RWPE1 (cell line): ENCODE data around the gene EIF4A3.

Experiments
- CTCF ChIA-PET: fragments of 350-600 bp; sonication (Branson Sonifier 250); formaldehyde crosslinking; extraction: SDS; loops from one replicate; lab custom pipeline; 2021; lab: Yijun Ruan, JAX
- POLR2A ChIA-PET: fragments of 400-600 bp; formaldehyde crosslinking; extraction: SDS; loops from one replicate; lab custom pipeline; 2020; ENCODE audit warnings: antibody characterized with exemption; ENCODE audit not compliant: low non-redundant PET; lab: Yijun Ruan, JAX
- DNase-seq: peaks from one replicate; pipeline ENCODE4 v3.0.0; 2012; ENCODE audit warnings: low spot score
- H3K27ac ChIP-seq: fragments of 450-650 bp; 2 replicates; pipeline ENCODE4 v1.5.1; 2017
- TF ChIP-seq, protein P1 (sequence below): fragments of 450-650 bp; conservative IDR thresholded peaks from 2 replicates; pipeline ENCODE4 v1.5.1; 2017; ENCODE audit warnings: low read depth, mild to moderate bottlenecking

The EIF4A3 gene

DNA sequence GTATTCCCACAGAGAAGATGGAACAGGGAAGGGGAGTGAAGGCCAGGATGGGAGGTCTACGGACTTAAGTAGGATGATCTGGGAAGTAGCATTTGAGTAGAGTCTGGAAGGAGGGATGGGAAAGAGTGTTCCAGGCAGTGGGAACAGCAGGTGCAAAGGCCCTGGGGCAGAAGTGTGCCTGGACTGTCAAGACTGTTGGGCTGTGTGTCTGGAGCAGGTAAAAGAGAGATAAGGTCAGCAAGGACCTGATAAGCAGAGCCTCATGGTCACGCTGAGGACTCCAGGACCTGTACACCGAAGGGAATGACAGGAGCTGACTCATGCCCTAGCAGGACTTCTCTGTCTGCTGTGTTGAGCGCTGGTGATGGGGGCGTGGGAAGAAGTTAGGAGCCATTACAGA, 22.2 kb upstream of the EIF4A3 start:
- POLR2A ChIA-PET, result interaction anchor here (0.6 kb wide), 2 partner anchors 21 to 110 kb away, joined by 9 to 15 read pairs; no protein-coding TSS in a partner anchor
- no peak overlapping the region for H3K27ac ChIP-seq
- CTCF ChIA-PET, result interaction anchor here (0.7 kb wide), 1 partner anchor 1782 kb away, joined by 4 read pairs; no protein-coding TSS in a partner anchor
- TF ChIP-seq, protein P1, sequence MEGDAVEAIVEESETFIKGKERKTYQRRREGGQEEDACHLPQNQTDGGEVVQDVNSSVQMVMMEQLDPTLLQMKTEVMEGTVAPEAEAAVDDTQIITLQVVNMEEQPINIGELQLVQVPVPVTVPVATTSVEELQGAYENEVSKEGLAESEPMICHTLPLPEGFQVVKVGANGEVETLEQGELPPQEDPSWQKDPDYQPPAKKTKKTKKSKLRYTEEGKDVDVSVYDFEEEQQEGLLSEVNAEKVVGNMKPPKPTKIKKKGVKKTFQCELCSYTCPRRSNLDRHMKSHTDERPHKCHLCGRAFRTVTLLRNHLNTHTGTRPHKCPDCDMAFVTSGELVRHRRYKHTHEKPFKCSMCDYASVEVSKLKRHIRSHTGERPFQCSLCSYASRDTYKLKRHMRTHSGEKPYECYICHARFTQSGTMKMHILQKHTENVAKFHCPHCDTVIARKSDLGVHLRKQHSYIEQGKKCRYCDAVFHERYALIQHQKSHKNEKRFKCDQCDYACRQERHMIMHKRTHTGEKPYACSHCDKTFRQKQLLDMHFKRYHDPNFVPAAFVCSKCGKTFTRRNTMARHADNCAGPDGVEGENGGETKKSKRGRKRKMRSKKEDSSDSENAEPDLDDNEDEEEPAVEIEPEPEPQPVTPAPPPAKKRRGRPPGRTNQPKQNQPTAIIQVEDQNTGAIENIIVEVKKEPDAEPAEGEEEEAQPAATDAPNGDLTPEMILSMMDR, result no peak
- DNase-seq, result no peak

DNA sequence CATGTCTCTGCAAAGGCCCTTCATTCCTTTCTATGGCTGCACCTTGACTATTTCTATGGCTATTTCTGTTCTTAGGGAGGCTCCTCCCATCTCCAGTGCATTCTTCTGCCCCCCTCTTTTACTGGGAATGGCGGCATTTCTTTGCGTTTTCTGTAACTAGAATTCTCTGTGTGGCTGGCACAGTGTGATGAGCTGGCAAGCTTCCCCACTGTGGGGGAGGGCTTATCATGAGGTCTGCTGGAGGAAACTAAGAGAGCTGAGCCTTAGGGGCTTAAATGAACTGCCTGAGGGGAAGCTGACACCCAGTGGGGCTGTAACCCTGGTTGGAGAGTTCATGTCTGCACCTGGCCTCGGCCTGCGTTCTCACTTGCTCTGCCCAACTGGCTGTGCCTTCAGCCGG, 21.4 kb upstream of the EIF4A3 start:
- DNase-seq, result no peak
- POLR2A ChIA-PET, result interaction anchor here (0.6 kb wide), 1 partner anchor 20 kb away, joined by 9 read pairs; no protein-coding TSS in a partner anchor

DNA sequence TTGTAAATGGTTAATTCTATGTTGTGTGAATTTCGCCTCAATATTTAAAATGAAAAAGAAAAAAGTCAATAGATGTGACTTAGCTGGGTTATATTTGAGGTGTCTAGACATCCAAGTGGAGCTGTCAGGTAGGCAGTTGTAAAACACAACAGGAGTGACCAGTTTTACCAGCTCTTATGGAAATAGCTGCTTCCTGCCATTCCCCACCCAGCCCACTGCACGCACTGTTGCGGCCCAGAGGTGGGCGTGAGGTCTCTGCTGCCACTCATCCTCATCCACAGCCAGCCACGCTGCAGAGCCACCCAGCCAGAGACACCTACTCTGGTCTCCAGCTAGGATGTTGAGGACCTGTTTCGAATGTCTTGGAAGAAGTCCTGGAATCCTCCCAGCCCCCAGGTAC, 19.5 kb upstream of the EIF4A3 start:
- H3K27ac ChIP-seq, result no peak overlapping the region
- CTCF ChIA-PET, result interaction anchor here (0.6 to 1.1 kb wide), 2 partner anchors 9 to 1697 kb away, joined by 3 read pairs; no protein-coding TSS in a partner anchor

More for the DNA sequence above, 21.4 kb upstream of the EIF4A3 start:
- CTCF ChIA-PET, result interaction anchor here (0.6 kb wide), 1 partner anchor 54 kb away, joined by 3 read pairs; no protein-coding TSS in a partner anchor
- H3K27ac ChIP-seq, result no peak overlapping the region
- TF ChIP-seq, protein P1, result no peak

DNA sequence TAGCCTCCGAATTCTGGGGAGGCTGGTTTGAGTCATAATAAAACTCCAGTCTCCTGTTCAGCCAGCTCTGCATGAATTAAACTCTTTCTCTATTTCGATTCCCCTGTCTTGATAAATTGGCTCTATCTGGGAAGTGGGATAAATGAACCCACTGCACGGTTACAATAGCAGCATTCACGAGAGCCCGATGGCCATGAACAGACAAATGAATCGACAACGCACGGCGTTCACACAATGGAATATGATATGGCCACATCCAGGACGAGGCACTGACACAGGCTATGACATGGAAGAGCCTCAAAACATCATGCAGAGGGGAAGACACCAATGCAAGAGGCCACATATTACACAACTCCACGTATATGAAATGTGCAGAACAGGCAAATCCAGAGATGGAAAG, 17.3 kb upstream of the EIF4A3 start:
- ChIA-PET POLR2A (no interaction called here), CTCF (no interaction called here)
- no peak for DNase-seq
- H3K27ac ChIP-seq, result no peak overlapping the region
- TF ChIP-seq, protein P1, result no peak

More for the DNA sequence above, 19.5 kb upstream of the EIF4A3 start:
- POLR2A ChIA-PET, result no interaction called here
- TF ChIP-seq, protein P1, result no peak
- DNase-seq, result no peak

DNA sequence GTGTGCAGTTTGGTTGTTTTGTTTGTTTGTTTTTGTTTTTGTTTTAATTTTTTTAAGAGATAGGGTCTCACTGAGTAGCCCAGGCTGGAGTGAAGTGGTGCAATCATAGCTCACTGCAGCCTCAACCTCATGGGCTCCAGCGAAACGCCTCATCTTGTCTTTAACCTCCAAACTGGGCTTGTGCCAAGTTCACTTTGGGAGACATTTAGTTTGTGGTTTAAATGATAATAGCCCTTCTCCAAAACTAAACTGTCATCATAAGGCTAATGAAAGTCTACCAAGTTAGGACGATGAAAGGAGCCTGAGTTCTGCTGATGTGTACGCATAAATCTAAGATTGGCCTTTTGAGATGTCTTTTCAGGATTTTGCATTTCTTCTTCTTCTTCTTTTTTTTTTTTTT, 16.4 kb upstream of the EIF4A3 start:
- POLR2A ChIA-PET, result no interaction called here
- CTCF ChIA-PET, result interaction anchor here (0.8 kb wide), 1 partner anchor 8 kb away, joined by 3 read pairs; no protein-coding TSS in a partner anchor

DNA sequence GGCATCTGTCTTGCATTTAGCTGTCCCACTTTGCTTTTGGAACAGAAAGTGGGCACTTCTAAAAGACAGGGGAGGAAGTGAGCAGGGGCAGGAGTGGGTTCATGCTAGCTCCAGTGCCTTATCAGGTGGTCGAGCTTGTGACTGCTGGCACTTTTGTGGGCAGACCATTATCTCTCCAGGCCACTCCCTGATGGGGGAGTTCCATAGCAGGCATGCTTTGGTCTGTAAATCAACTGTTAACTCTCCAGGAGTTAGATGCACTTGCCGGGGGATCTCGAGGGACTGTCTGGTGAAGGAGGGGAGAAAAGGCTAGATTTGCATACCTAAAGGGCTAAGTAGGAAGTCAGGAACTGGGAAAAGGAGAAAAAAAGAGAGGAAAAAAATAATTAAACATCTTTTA, 13.6 kb upstream of the EIF4A3 start:
- no peak for DNase-seq
- ChIA-PET CTCF (interaction anchor here (0.5 kb wide), 1 partner anchor 155 kb away, joined by 4 read pairs; no protein-coding TSS in a partner anchor), POLR2A (no interaction called here)
- TF ChIP-seq, protein P1, result no peak
- no peak overlapping the region for H3K27ac ChIP-seq

More for the DNA sequence above, 16.4 kb upstream of the EIF4A3 start:
- TF ChIP-seq, protein P1, result no peak
- H3K27ac ChIP-seq, result no peak overlapping the region
- no peak for DNase-seq
